GM20000 (cell line): ENCODE data around the gene RAB11FIP4.
A peak's percentile ranks its signal among the peaks of the same experiment; 100 is the strongest.

Experiments used
- DNase-seq: peaks from one replicate; pipeline ENCODE4 v3.0.0; 2012; ENCODE audit warnings: low spot score
- TF ChIP-seq, protein P1 (sequence below): IDR thresholded peaks from 2 replicates; pipeline ENCODE4 v1.5.1; 2012; ENCODE audit warnings: mild to moderate bottlenecking, control low read depth; ENCODE audit errors: extremely low read depth, missing control alignments

RAB11FIP4 gene

GRCh38 chr17:31537565-31538011, 146.1 kb downstream of the RAB11FIP4 start:
- DNase-seq = no peak
- TF ChIP-seq, protein P1, sequence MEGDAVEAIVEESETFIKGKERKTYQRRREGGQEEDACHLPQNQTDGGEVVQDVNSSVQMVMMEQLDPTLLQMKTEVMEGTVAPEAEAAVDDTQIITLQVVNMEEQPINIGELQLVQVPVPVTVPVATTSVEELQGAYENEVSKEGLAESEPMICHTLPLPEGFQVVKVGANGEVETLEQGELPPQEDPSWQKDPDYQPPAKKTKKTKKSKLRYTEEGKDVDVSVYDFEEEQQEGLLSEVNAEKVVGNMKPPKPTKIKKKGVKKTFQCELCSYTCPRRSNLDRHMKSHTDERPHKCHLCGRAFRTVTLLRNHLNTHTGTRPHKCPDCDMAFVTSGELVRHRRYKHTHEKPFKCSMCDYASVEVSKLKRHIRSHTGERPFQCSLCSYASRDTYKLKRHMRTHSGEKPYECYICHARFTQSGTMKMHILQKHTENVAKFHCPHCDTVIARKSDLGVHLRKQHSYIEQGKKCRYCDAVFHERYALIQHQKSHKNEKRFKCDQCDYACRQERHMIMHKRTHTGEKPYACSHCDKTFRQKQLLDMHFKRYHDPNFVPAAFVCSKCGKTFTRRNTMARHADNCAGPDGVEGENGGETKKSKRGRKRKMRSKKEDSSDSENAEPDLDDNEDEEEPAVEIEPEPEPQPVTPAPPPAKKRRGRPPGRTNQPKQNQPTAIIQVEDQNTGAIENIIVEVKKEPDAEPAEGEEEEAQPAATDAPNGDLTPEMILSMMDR = no peak

DNA sequence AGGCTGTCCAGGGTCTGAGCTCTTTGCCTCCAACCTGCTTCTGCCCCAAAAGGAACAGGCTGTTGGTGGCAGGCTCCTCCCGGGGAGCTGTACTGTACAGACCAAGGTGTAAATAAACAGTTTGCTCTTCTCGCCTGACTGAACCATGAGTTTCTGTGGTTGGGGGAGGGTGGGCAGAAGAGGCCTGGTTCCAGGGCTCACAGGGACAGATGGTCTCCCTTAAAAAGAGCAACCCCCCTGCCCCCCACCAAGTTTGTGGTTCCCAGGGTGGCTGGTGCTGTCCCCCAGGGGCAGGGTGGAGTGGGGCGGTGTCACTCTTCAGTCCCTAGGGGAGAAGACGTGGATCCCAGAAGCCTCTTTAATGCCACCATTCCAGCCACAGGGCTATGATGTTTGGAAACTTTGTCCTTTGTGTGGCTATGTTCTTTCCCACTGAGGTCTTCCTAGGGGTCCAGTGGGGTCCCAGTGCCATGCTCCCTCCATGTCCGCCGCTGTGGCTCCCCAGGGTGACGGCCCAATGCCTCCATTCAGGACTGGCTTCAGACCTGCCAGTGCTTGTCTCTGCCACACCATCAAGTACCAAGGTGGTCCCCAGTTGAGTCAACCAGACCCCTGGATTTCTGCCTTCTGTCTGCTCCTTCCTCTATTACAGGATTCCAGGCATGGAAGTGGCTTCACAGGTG, 146.7 kb downstream of the RAB11FIP4 start:
- TF ChIP-seq, protein P1 = no peak
- peak; percentile 66 for DNase-seq

DNA sequence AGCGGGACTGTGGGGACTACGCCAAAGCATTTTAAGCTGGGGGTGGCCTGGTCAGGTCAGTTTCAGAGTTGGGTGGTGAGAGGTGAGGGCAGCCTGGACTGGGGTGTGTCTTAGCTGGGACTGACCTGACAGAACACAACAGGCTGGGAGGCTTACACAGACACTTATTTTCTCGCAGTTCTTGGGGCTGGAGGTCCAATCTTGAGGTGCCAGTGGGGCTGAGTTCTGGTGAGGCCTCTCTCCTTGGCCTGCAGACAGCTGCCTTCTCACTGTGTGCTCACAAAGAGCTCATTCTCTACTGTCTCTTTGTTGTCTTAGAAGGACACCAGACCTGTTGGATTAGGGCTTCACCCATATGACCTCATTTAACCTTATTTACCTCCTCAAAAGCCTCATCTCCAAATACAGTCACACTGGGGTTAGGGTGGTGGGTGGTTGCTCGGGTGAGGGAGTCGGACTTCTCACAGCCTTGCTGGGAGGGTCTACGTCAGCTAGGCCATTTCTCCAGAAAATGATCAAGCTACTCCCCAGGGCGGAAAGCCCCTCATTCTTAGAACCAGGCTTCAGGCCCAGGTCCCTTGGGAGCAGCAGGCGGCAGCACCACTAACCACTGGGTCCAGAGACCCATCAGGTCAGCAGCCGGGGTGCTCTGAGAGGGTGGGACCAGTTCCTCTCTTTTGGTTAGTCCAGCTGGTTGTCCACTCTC, 149.3 kb downstream of the RAB11FIP4 start:
- DNase-seq = no peak
- TF ChIP-seq, protein P1 = no peak

GRCh38 chr17:31541559-31541958, 150.1 kb downstream of the RAB11FIP4 start:
- TF ChIP-seq, protein P1 = no peak
- no peak for DNase-seq

GRCh38 chr17:31544186-31544585, 152.7 kb downstream of the RAB11FIP4 start:
- TF ChIP-seq, protein P1 = no peak
- no peak for DNase-seq

DNA sequence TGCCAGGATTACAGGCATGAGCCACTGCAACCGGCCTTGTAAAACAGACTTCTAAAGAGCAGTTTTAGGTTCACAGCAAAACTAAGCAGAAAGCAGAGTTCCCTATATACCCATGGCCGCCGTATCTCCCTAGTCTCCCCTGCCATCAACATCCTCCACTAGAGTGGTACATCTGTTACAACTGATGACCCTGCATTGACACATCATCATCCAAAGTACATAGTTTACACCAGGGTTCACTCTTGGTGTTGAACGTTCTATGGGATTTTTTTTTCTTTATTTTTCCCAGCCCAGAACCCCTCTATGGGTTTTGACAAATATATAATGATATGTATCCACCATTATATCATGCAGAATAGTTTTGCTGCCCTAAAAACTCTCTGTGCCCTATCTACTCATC, 155.2 kb downstream of the RAB11FIP4 start:
- TF ChIP-seq, protein P1 = no peak
- DNase-seq = no peak

DNA sequence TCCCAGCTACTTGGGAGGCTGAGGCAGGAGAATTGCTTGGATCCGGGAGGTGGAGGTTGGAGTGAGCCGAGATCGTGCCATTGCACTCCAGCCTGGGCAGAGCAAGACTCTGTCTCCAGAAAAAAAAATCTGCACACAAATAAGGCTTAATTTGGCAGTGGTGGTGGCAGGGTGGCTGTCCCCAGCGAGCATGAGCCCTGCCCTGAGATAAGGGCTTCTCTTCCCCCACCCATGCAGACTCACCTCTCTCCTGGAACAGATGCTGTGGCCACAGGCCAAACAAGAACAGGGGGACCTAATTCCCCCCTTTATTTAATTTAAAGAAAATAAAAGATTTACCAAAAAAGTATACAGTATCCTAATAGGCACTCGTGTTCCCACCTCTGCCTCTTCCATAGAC, 157.2 kb downstream of the RAB11FIP4 start:
- TF ChIP-seq, protein P1 = no peak
- DNase-seq = no peak
